ENCODE data around the gene FIGN.

The FIGN gene

DNA sequence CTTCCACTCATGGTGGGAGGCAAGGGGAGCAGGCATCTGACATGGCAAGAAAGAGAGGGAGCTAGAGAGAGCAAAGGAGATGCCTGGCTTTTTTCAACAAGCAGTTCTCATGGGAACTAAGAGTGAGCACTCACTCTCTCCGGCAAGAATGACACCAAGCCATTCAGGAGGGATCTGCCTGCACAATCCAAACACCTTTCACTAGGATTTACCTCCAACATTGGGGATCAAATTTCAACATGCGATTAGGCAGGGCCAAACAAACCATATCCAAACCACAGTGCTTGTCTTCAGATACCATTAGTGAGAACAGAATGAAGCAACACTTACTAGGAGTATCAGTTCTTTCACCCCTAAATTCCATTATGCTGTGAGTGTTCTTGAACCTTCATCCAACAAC lies 77.3 kb downstream of the FIGN start:
- Histone ChIP-seq H4K20me1 (ENCODE audit: insufficient read depth) (no peaks in the 10 kb centered on the region), H3K79me2 (ENCODE audit: insufficient read depth, low read depth) (no peaks in the 10 kb centered on the region), H3K27me3 (ENCODE audit: insufficient read depth, low read depth) (no peaks in the 10 kb centered on the region), H2AFZ (ENCODE audit: low read depth) (no peak overlapping the region), H3K4me1 (ENCODE audit: low read depth, poor library complexity, severe bottlenecking) (no peaks in the 10 kb centered on the region), H3K9ac (no peak overlapping the region), H3K4me2 (no peak overlapping the region), H3K27ac (no peak overlapping the region), H3K4me3 (IDR thresholded peaks at IDR 0.05; ENCODE audit: insufficient read depth, low read depth, low read length) (no peak overlapping the region), H3K36me3 (ENCODE audit: insufficient read depth) (no peaks in the 10 kb centered on the region)
- TF ChIP-seq, protein P1, sequence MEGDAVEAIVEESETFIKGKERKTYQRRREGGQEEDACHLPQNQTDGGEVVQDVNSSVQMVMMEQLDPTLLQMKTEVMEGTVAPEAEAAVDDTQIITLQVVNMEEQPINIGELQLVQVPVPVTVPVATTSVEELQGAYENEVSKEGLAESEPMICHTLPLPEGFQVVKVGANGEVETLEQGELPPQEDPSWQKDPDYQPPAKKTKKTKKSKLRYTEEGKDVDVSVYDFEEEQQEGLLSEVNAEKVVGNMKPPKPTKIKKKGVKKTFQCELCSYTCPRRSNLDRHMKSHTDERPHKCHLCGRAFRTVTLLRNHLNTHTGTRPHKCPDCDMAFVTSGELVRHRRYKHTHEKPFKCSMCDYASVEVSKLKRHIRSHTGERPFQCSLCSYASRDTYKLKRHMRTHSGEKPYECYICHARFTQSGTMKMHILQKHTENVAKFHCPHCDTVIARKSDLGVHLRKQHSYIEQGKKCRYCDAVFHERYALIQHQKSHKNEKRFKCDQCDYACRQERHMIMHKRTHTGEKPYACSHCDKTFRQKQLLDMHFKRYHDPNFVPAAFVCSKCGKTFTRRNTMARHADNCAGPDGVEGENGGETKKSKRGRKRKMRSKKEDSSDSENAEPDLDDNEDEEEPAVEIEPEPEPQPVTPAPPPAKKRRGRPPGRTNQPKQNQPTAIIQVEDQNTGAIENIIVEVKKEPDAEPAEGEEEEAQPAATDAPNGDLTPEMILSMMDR (conservative IDR thresholded peaks at IDR 0.05; ENCODE audit: low read depth, low read length): no peak

DNA sequence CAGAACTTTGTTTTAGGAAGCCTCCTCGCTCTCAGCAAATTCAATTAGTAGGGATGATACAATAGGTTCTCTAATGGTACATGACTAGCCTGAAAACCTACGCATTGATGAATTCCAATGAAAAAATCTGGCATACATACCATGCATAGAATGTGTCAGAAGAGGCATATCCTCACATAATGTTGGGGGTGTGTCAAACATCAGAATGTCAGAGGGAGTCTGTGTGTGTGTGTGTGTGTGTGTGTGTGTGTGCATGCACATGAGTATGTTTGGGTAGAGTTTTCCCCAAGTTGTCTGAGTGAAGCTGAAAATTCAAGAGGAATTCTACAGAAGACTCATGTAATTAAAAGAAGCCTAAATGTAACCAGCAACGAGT lies 78.5 kb downstream of the FIGN start:
- Histone ChIP-seq H3K27me3 (ENCODE audit: insufficient read depth, low read depth) (no peaks in the 10 kb centered on the region), H3K4me2 (no peak overlapping the region), H3K79me2 (ENCODE audit: insufficient read depth, low read depth) (no peaks in the 10 kb centered on the region), H4K20me1 (ENCODE audit: insufficient read depth) (no peaks in the 10 kb centered on the region), H3K27ac (no peak overlapping the region), H2AFZ (ENCODE audit: low read depth) (no peak overlapping the region), H3K36me3 (ENCODE audit: insufficient read depth) (no peaks in the 10 kb centered on the region), H3K4me3 (IDR thresholded peaks at IDR 0.05; ENCODE audit: insufficient read depth, low read depth, low read length) (no peak overlapping the region), H3K9ac (no peak overlapping the region), H3K4me1 (ENCODE audit: low read depth, poor library complexity, severe bottlenecking) (no peaks in the 10 kb centered on the region)
- TF ChIP-seq, protein P1 (conservative IDR thresholded peaks at IDR 0.05; ENCODE audit: low read depth, low read length): no peak

DNA sequence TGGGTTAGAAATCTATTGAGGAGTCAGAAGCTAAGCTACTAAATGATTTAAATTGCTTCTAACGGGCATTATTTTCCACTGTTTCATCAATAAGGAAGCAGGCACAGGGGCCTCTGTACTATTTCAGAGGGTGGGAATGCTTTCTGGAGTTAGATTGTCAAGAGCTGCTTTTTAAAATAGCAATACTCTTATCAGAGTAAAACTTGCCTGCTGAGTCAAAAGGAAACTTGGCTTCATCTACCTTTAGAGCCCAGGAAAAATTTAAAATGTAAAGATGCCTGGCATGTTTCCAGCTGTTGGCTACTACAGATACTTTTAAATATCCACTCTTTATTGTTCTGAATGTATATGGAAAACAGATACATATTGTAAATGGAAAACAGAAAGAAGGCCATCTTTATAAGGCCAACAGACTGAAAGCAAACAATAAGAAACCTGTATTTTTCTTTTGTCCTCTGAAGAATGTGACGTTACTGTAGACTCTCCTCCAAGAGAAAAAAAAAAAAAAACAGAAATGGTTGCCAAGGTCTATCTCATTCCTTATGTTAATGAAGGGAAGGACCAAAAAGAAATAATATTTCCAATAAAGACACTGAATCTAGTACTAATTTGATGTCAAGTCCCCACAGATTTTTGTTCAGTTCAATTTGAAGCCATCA lies 79.1 kb downstream of the FIGN start:
- no peaks in the 10 kb centered on the region for H3K27me3 ChIP-seq (ENCODE audit: insufficient read depth, low read depth)
- H3K36me3 ChIP-seq (ENCODE audit: insufficient read depth): no peaks in the 10 kb centered on the region
- H3K79me2 ChIP-seq (ENCODE audit: insufficient read depth, low read depth): no peaks in the 10 kb centered on the region
- H4K20me1 ChIP-seq (ENCODE audit: insufficient read depth): no peaks in the 10 kb centered on the region
- no peak overlapping the region for H2AFZ ChIP-seq (ENCODE audit: low read depth)
- H3K4me3 ChIP-seq (IDR thresholded peaks at IDR 0.05; ENCODE audit: insufficient read depth, low read depth, low read length): no peak overlapping the region
- H3K27ac ChIP-seq: no peak overlapping the region
- no peaks in the 10 kb centered on the region for H3K4me1 ChIP-seq (ENCODE audit: low read depth, poor library complexity, severe bottlenecking)
- TF ChIP-seq, protein P1 (conservative IDR thresholded peaks at IDR 0.05; ENCODE audit: low read depth, low read length): no peak
- no peak overlapping the region for H3K4me2 ChIP-seq
- H3K9ac ChIP-seq: no peak overlapping the region

DNA sequence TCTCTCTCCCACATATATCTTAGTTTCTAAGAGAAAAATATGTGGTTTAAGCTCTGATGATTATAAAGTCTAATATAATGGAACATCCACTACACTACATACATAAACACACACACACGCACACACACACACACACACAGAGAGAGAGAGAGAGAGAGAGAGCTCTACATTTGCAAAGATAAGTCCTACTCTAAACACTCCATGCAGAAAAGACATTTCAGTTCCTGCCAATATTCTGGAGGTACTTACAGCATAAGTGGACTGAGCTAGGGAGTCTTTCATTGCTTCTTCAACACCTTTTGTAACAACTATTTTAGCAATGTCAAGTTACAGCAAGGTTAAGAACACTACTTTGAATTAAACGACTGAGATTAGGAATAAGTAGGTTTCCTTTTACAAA lies 80.1 kb downstream of the FIGN start:
- Histone ChIP-seq H3K4me3 (IDR thresholded peaks at IDR 0.05; ENCODE audit: insufficient read depth, low read depth, low read length) (no peak overlapping the region), H3K4me2 (no peak overlapping the region), H3K4me1 (ENCODE audit: low read depth, poor library complexity, severe bottlenecking) (no peaks in the 10 kb centered on the region), H3K27ac (no peak overlapping the region), H2AFZ (ENCODE audit: low read depth) (no peak overlapping the region), H3K79me2 (ENCODE audit: insufficient read depth, low read depth) (no peaks in the 10 kb centered on the region), H4K20me1 (ENCODE audit: insufficient read depth) (no peaks in the 10 kb centered on the region), H3K36me3 (ENCODE audit: insufficient read depth) (no peaks in the 10 kb centered on the region), H3K27me3 (ENCODE audit: insufficient read depth, low read depth) (no peaks in the 10 kb centered on the region), H3K9ac (no peak overlapping the region)
- TF ChIP-seq, protein P1 (conservative IDR thresholded peaks at IDR 0.05; ENCODE audit: low read depth, low read length): no peak
